SJSA1 (cell line): ENCODE measurements around the gene BRWD1. TPM values are rescaled to one million over a fixed set of nuclear protein-coding genes. Genes with fewer than 3 reads are reported as not detected.
A peak's percentile ranks its signal among the peaks of the same experiment; 100 is the strongest.

Experiments
- DNase-seq, 2 experiments: peaks; one replicate each; pipeline ENCODE4 v3.0.0-alpha.2; 2015 to 2020; ENCODE audit warnings: low spot score in 2 of 2, low read depth in 1 of 2
- H3K27ac ChIP-seq: fragments of 250-450 bp; sonication (Bioruptor Pico); 2 replicates; pipeline ENCODE4 v1.5.1; 2020; ENCODE audit warnings: mild to moderate bottlenecking, moderate library complexity
- H3K27me3 ChIP-seq: fragments of 250-450 bp; sonication (Bioruptor Pico); replicated peaks from 2 replicates; pipeline ENCODE4 v1.5.1; 2020; ENCODE audit warnings: mild to moderate bottlenecking, moderate library complexity
- H3K36me3 ChIP-seq: fragments of 250-450 bp; sonication (Bioruptor Pico); 2 replicates; pipeline ENCODE4 v1.5.1; 2020; ENCODE audit warnings: mild to moderate bottlenecking
- H3K4me1 ChIP-seq: fragments of 250-450 bp; sonication (Bioruptor Pico); replicated peaks from 2 replicates; pipeline ENCODE4 v1.6.1; 2021; ENCODE audit warnings: mild to moderate bottlenecking
- H3K4me3 ChIP-seq: fragments of 250-450 bp; sonication (Bioruptor Pico); 2 replicates; pipeline ENCODE4 v1.5.1; 2020; ENCODE audit warnings: mild to moderate bottlenecking
- H3K9me3 ChIP-seq: fragments of 250-450 bp; sonication (Bioruptor Pico); replicated peaks from 2 replicates; pipeline ENCODE4 v1.5.1; 2020; ENCODE audit warnings: mild to moderate bottlenecking
- total RNA-seq: library from RNA; depleted of rRNA; stranded (reverse); fragments of >200 nt; shearing (Covaris generic); gene quantifications from 2 replicates; pipeline ENCODE4 v1.2.3, GENCODE V29; 2014

The BRWD1 gene
- total RNA-seq, 1 experiment from 2014 or later, result 30.3 TPM

GRCh38 chr21:39188521-39189139 is 124.8 kb downstream of the BRWD1 start:
- Histone ChIP-seq H3K9me3 (no peaks in the 10 kb centered on the region), H3K27ac (no peak overlapping the region), H3K4me1 (no peaks in the 10 kb centered on the region; the same call in 1 of the 2 replicates), H3K4me3 (no peak overlapping the region), H3K27me3 (no peaks in the 10 kb centered on the region), H3K36me3 (no peaks in the 10 kb centered on the region)
- DNase-seq, result no peak

- peaks cover 5% of the 10 kb centered on the region for H3K36me3 ChIP-seq
- H3K4me1 ChIP-seq, result peaks cover 4% of the 10 kb centered on the region; the same call in 1 of the 2 replicates
- no peak for DNase-seq
- no peak overlapping the region for H3K4me3 ChIP-seq
- no peaks in the 10 kb centered on the region for H3K9me3 ChIP-seq
- H3K27me3 ChIP-seq, result no peaks in the 10 kb centered on the region
- H3K27ac ChIP-seq, result no peak overlapping the region
Observed at GRCh38 chr21:39187141-39187540, 126.3 kb downstream of the BRWD1 start.

- no peaks in the 10 kb centered on the region for H3K9me3 ChIP-seq
- H3K27me3 ChIP-seq, result no peaks in the 10 kb centered on the region
- DNase-seq, result no peak
- peaks cover 8% of the 10 kb centered on the region; the same call in 1 of the 2 replicates for H3K4me1 ChIP-seq
- H3K27ac ChIP-seq, result no peak overlapping the region
- H3K36me3 ChIP-seq, result peaks cover 5% of the 10 kb centered on the region
- no peak overlapping the region for H3K4me3 ChIP-seq
Observed at GRCh38 chr21:39186676-39187075, 126.8 kb downstream of the BRWD1 start.

- Histone ChIP-seq H3K27ac (no peak overlapping the region), H3K36me3 (peaks cover 15% of the 10 kb centered on the region), H3K4me3 (no peak overlapping the region), H3K27me3 (no peaks in the 10 kb centered on the region), H3K4me1 (peaks cover 8% of the 10 kb centered on the region; the same call in 1 of the 2 replicates), H3K9me3 (no peaks in the 10 kb centered on the region)
- DNase-seq, result no peak
Observed at GRCh38 chr21:39185157-39185556, 128.3 kb downstream of the BRWD1 start.

GRCh38 chr21:39184050-39184980 is 129.1 kb downstream of the BRWD1 start:
- no peaks in the 10 kb centered on the region for H3K27me3 ChIP-seq
- H3K27ac ChIP-seq, result peak overlapping the region; percentile 69; the same call in 1 of the 2 replicates
- H3K9me3 ChIP-seq, result no peaks in the 10 kb centered on the region
- H3K4me3 ChIP-seq, result peak overlapping the region; percentile 86
- DNase-seq, result no peak
- peaks cover 21% of the 10 kb centered on the region for H3K36me3 ChIP-seq
- H3K4me1 ChIP-seq, result peaks cover 8% of the 10 kb centered on the region; the same call in 1 of the 2 replicates

- Histone ChIP-seq H3K36me3 (peaks cover 29% of the 10 kb centered on the region), H3K4me1 (peaks cover 8% of the 10 kb centered on the region; the same call in 1 of the 2 replicates), H3K9me3 (no peaks in the 10 kb centered on the region), H3K27ac (peak within 1 kb of the TSS; percentile 69), H3K4me3 (peak within 1 kb of the TSS; percentile 86), H3K27me3 (no peaks in the 10 kb centered on the region)
- peak; percentile 94 to 96 for DNase-seq
Observed at GRCh38 chr21:39183272-39184049, 130.0 kb downstream of the BRWD1 start, which contains the start of gene PSMG1. PSMG1 (minus strand) TSS chr21:39183451; CDS start chr21:39183385, 66 bp downstream.

- H3K27ac ChIP-seq, result peak overlapping the region; percentile 69
- no peaks in the 10 kb centered on the region for H3K27me3 ChIP-seq
- peaks cover 8% of the 10 kb centered on the region; the same call in 1 of the 2 replicates for H3K4me1 ChIP-seq
- H3K4me3 ChIP-seq, result peak overlapping the region; percentile 86
- H3K36me3 ChIP-seq, result peaks cover 35% of the 10 kb centered on the region
- no peak for DNase-seq
- no peaks in the 10 kb centered on the region for H3K9me3 ChIP-seq
Observed at GRCh38 chr21:39182484-39183271, 130.8 kb downstream of the BRWD1 start.

GRCh38 chr21:39182016-39182415 is 131.4 kb downstream of the BRWD1 start:
- Histone ChIP-seq H3K9me3 (no peaks in the 10 kb centered on the region), H3K27ac (no peak overlapping the region)
- no peak for DNase-seq

GRCh38 chr21:39181205-39181818 is 132.1 kb downstream of the BRWD1 start:
- DNase-seq, result no peak
- peaks cover 43% of the 10 kb centered on the region for H3K36me3 ChIP-seq
- H3K4me3 ChIP-seq, result no peak overlapping the region

More at GRCh38 chr21:39182016-39182415, 131.4 kb downstream of the BRWD1 start:
- Histone ChIP-seq H3K4me3 (peak overlapping the region; percentile 86), H3K36me3 (peaks cover 38% of the 10 kb centered on the region), H3K27me3 (no peaks in the 10 kb centered on the region), H3K4me1 (peaks cover 8% of the 10 kb centered on the region; the same call in 1 of the 2 replicates)

GRCh38 chr21:39180429-39181019 is 132.9 kb downstream of the BRWD1 start:
- Histone ChIP-seq H3K9me3 (no peaks in the 10 kb centered on the region), H3K4me3 (no peak overlapping the region), H3K27ac (no peak overlapping the region), H3K27me3 (no peaks in the 10 kb centered on the region), H3K4me1 (peaks cover 8% of the 10 kb centered on the region; the same call in 1 of the 2 replicates), H3K36me3 (peaks cover 50% of the 10 kb centered on the region)
- no peak for DNase-seq

More at GRCh38 chr21:39181205-39181818, 132.1 kb downstream of the BRWD1 start:
- Histone ChIP-seq H3K27ac (no peak overlapping the region), H3K27me3 (no peaks in the 10 kb centered on the region), H3K9me3 (no peaks in the 10 kb centered on the region), H3K4me1 (peaks cover 8% of the 10 kb centered on the region; the same call in 1 of the 2 replicates)

GRCh38 chr21:39178421-39178820 is 135.0 kb downstream of the BRWD1 start:
- no peaks in the 10 kb centered on the region for H3K27me3 ChIP-seq
- DNase-seq, result no peak
- no peak overlapping the region for H3K4me3 ChIP-seq
- H3K27ac ChIP-seq, result no peak overlapping the region
- peaks cover 69% of the 10 kb centered on the region for H3K36me3 ChIP-seq
- H3K4me1 ChIP-seq, result peaks cover 8% of the 10 kb centered on the region; the same call in 1 of the 2 replicates
- H3K9me3 ChIP-seq, result no peaks in the 10 kb centered on the region

GRCh38 chr21:39176271-39176709 is 137.1 kb downstream of the BRWD1 start:
- Histone ChIP-seq H3K4me3 (no peak overlapping the region), H3K9me3 (no peaks in the 10 kb centered on the region), H3K27ac (no peak overlapping the region), H3K4me1 (no peaks in the 10 kb centered on the region), H3K27me3 (no peaks in the 10 kb centered on the region), H3K36me3 (peaks cover 81% of the 10 kb centered on the region)
- no peak for DNase-seq
